Colonic mucosa (tissue), 4 donors: Measurements from ENCODE around the gene TRDN. TPM values are rescaled to one million over a fixed set of nuclear protein-coding genes. Genes with fewer than 3 reads are reported as not detected.

ENCODE experiments used
- DNase-seq: peaks from one replicate; pipeline ENCODE4 v3.0.0-alpha.2; 2020
- H3K27ac ChIP-seq: fragments of 200-600 bp; one replicate; pipeline ENCODE4 v1.8.0; 2021
- H3K27me3 ChIP-seq: fragments of 200-600 bp; one replicate; pipeline ENCODE4 v1.8.0; 2021
- H3K36me3 ChIP-seq: fragments of 200-600 bp; one replicate; pipeline ENCODE4 v1.8.0; 2021
- H3K4me1 ChIP-seq: fragments of 200-600 bp; one replicate; pipeline ENCODE4 v1.8.0; 2021; ENCODE audit warnings: mild to moderate bottlenecking
- H3K4me3 ChIP-seq: fragments of 200-600 bp; one replicate; pipeline ENCODE4 v1.8.0; 2021
- H3K9ac ChIP-seq, 2 donors: one replicate each; pipeline ENCODE4 v1.7.0; 2013; ENCODE audit warnings: control low read depth in 2 of 2, low read depth in 2 of 2, low read length in 2 of 2
- H3K9me3 ChIP-seq: fragments of 200-600 bp; one replicate; pipeline ENCODE4 v1.8.0; 2021
- intact Hi-C: fragments of 100-400 bp; cut with DNase I; formaldehyde crosslinking; loops from one replicate; pipeline ENCODE4 v1.14.1; 2022
- total RNA-seq, 2 donors: library from RNA; stranded (reverse); fragmentation: NEBNext Ultra II Directional in 1 of 2; extraction: Animal tissue kit (Norgen Biotek cat#: 25700) in 1 of 2; gene quantifications; one replicate each; pipeline ENCODE4 v1.2.1, GENCODE V29; 2021
- TF ChIP-seq, protein P1 (sequence below): fragments of 200-600 bp; IDR thresholded peaks from one replicate; pipeline ENCODE4 v1.8.0; 2022; ENCODE audit warnings: antibody characterized with exemption, mild to moderate bottlenecking
- donor health status: healthy.
- donor health status: DM: no; HTN: no; CAD: no.
- donor health status: DM: no; HTN: no; CAD: no.

TRDN gene
- total RNA-seq, 2 donors from 2014 or later = not detected

DNA sequence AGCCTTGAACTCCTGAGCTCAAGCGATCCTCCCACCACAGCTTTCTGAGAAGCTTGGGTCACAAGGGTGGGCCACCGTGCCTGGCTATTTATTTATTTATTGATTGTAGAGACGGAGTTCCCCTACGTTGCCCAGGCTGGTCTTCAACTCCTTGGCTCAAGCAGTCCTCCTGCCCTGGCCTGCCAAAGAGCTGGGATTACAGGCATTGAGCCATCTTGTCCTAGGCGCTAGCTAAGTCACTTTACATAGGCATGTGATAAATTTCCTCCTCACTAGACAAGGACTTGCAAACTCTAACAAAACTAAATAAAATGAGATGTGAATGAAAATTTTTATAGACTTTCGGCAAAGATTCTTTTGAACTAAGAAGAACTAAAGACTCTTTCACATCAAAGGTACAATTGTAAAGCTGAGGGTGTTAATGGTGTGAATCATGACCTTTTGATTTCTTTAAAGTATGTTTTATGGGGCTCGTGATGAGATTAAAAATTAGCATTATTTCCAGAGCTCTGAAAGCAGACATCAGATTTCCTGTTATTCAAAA, 428.7 kb downstream of the TRDN start:
- Histone ChIP-seq H3K4me1 (no peaks in the 10 kb centered on the region), H3K9ac (no peak overlapping the region), H3K36me3 (no peaks in the 10 kb centered on the region), H3K27ac (no peak overlapping the region), H3K27me3 (no peaks in the 10 kb centered on the region), H3K9me3 (no peaks in the 10 kb centered on the region), H3K4me3 (no peak overlapping the region)
- TF ChIP-seq, protein P1, sequence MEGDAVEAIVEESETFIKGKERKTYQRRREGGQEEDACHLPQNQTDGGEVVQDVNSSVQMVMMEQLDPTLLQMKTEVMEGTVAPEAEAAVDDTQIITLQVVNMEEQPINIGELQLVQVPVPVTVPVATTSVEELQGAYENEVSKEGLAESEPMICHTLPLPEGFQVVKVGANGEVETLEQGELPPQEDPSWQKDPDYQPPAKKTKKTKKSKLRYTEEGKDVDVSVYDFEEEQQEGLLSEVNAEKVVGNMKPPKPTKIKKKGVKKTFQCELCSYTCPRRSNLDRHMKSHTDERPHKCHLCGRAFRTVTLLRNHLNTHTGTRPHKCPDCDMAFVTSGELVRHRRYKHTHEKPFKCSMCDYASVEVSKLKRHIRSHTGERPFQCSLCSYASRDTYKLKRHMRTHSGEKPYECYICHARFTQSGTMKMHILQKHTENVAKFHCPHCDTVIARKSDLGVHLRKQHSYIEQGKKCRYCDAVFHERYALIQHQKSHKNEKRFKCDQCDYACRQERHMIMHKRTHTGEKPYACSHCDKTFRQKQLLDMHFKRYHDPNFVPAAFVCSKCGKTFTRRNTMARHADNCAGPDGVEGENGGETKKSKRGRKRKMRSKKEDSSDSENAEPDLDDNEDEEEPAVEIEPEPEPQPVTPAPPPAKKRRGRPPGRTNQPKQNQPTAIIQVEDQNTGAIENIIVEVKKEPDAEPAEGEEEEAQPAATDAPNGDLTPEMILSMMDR = no peak
- intact Hi-C loops = no loop called here
- no peak for DNase-seq

DNA sequence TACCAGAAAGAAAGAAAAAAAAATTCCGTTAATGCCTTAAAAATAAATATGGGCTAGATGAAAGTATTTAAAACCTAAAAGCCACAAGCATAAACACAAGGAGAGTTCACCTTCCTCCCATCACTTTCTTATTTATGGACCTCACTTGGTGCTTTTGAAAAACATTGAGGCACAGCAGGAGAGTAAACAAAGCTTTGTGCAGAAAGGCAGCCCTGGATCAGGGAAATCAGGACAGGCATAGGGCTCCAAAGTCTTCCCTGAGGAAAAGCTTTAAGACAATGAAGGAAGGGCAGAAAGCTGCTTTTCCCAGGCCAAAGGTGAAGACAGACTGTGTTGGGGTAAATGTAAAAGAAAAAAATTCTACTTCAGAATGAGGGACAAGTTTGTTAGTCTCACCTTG, 432.8 kb downstream of the TRDN start:
- no peaks in the 10 kb centered on the region for H3K4me1 ChIP-seq
- no peak overlapping the region for H3K9ac ChIP-seq
- no peak for DNase-seq
- no peaks in the 10 kb centered on the region for H3K36me3 ChIP-seq
- intact Hi-C loops = no loop called here
- H3K4me3 ChIP-seq = no peak overlapping the region
- TF ChIP-seq, protein P1 = no peak
- no peak overlapping the region for H3K27ac ChIP-seq
- H3K27me3 ChIP-seq = no peaks in the 10 kb centered on the region
- no peaks in the 10 kb centered on the region for H3K9me3 ChIP-seq

DNA sequence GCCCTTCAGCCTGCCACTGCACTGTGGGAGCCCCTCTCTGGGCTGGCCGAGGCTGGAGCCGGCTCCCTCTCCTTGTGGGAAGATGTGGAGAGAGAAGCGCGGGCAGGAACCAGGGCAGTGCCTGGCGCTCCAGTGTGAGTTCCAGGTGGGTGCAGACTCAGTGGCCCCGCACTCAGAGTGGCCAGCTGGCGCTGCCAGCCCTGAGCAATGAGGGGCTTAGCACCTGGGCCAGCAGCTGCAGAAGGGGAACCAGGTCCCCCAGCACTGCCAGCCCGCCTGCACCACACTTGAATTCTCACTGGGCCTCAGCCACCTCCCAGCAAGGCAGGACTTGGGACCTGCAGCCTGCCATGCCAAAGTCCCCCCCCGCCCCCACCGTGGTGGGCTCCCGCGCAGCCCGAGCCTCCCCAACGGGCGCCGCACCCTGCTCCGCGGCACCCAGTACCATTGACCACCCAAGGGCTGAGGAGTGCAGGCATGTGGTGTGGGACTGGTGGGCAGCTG, 434.8 kb downstream of the TRDN start:
- H3K4me3 ChIP-seq = no peak overlapping the region
- no peak overlapping the region for H3K9ac ChIP-seq
- DNase-seq = no peak
- H3K27me3 ChIP-seq = no peaks in the 10 kb centered on the region
- TF ChIP-seq, protein P1 = no peak
- no peaks in the 10 kb centered on the region for H3K9me3 ChIP-seq
- H3K27ac ChIP-seq = no peak overlapping the region
- no peaks in the 10 kb centered on the region for H3K36me3 ChIP-seq
- intact Hi-C loops = no loop called here
- no peaks in the 10 kb centered on the region for H3K4me1 ChIP-seq

DNA sequence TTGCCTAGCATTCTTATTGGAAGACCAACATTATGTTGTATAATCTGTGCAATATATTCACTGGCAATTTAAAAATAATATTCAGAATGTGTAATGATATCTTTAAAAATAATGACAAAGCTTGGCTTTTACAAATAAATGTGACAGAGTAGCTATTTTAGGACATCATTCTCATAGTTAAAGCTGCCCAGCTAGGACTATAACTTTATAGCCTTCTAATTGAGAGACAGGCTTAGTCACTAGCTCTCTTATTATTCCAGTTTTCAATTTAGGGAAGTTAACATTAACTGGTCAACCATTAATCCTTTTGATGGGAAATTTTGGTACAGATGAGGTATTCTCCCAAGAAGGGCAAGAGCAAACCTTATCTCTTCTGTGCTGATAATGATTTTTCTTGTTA, 443.5 kb downstream of the TRDN start:
- Histone ChIP-seq H3K27me3 (no peaks in the 10 kb centered on the region), H3K27ac (no peak overlapping the region), H3K4me1 (no peaks in the 10 kb centered on the region), H3K36me3 (no peaks in the 10 kb centered on the region), H3K9me3 (no peaks in the 10 kb centered on the region), H3K9ac (no peak overlapping the region), H3K4me3 (no peak overlapping the region)
- intact Hi-C loops = no loop called here
- TF ChIP-seq, protein P1 = no peak
- DNase-seq = no peak

DNA sequence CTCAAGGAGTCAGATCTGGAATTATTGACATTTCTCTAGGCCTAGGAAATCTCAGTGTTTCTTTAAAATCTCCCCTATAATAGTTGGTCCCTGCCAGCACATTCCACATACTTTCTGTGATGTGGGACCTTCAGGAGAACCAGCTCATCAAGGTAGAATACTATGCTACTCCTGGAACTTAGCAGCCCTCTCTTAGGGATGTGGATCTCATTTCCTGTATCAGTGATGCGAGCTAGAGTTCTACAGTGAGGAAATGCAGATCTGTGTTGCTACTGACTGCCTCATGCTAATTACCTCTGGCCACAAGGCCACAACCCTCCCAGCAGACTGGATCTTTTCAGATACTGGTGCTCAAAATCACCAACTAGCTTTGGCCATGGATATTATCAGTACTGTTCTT, 446.9 kb downstream of the TRDN start:
- H3K9ac ChIP-seq = no peak overlapping the region
- intact Hi-C loops = no loop called here
- no peaks in the 10 kb centered on the region for H3K9me3 ChIP-seq
- no peaks in the 10 kb centered on the region for H3K27me3 ChIP-seq
- H3K4me1 ChIP-seq = no peaks in the 10 kb centered on the region
- no peaks in the 10 kb centered on the region for H3K36me3 ChIP-seq
- TF ChIP-seq, protein P1 = no peak
- no peak overlapping the region for H3K27ac ChIP-seq
- H3K4me3 ChIP-seq = no peak overlapping the region
- DNase-seq = no peak
